HAP-1 (cell line): ENCODE results near the gene ADORA2A.

ENCODE experiments used
- DNase-seq, 2 experiments: peaks; one replicate each; pipeline ENCODE4 v3.0.0-alpha.2; 2016 to 2020; ENCODE audit warnings: low spot score in 2 of 2
- H3K27me3 ChIP-seq: fragments of 250-450 bp; sonication (Bioruptor Pico); 2 replicates; pipeline ENCODE4 v1.5.1; 2020; ENCODE audit warnings: low read depth, mild to moderate bottlenecking, moderate library complexity
- H3K36me3 ChIP-seq: fragments of 250-450 bp; sonication (Bioruptor Pico); replicated peaks from 2 replicates; pipeline ENCODE4 v1.5.1; 2020; ENCODE audit warnings: mild to moderate bottlenecking
- H3K4me1 ChIP-seq: fragments of 250-450 bp; sonication (Bioruptor Pico); 2 replicates; pipeline ENCODE4 v1.5.1; 2020; ENCODE audit warnings: mild to moderate bottlenecking
- H3K4me3 ChIP-seq: fragments of 250-450 bp; sonication (Bioruptor Pico); 2 replicates; pipeline ENCODE4 v1.5.1; 2020; ENCODE audit warnings: mild to moderate bottlenecking, moderate library complexity
- H3K9me3 ChIP-seq: fragments of 250-450 bp; sonication (Bioruptor Pico); 2 replicates; pipeline ENCODE4 v1.5.1; 2020; ENCODE audit warnings: mild to moderate bottlenecking, moderate library complexity
- in situ Hi-C: fragments of 300-500 bp; cut with MboI; formaldehyde crosslinking; loops from 3 replicates; pipeline ENCODE4 v1.14.3; 2020; ENCODE audit warnings: low sequenced_read_pairs, inconsistent platforms, mixed read lengths

Gene ADORA2A

GRCh38 chr22:24450610-24451009 is 23.2 kb downstream of the ADORA2A start:
- Histone ChIP-seq H3K4me1 (peaks cover under 1% of the 10 kb centered on the region; the same call in 1 of the 2 replicates), H3K9me3 (no peaks in the 10 kb centered on the region), H3K4me3 (no peak overlapping the region), H3K36me3 (no peaks in the 10 kb centered on the region), H3K27me3 (peaks cover 8% of the 10 kb centered on the region)
- no peak for DNase-seq
- in situ Hi-C loops: no loop called here

GRCh38 chr22:24451162-24451561 is 23.8 kb downstream of the ADORA2A start:
- Histone ChIP-seq H3K4me1 (no peaks in the 10 kb centered on the region), H3K4me3 (no peak overlapping the region), H3K27me3 (peaks cover 8% of the 10 kb centered on the region), H3K9me3 (no peaks in the 10 kb centered on the region; the same call in 1 of the 2 replicates), H3K36me3 (no peaks in the 10 kb centered on the region)
- no peak for DNase-seq
- in situ Hi-C loops: no loop called here

- in situ Hi-C loops: no loop called here
- Histone ChIP-seq H3K36me3 (no peaks in the 10 kb centered on the region), H3K9me3 (no peaks in the 10 kb centered on the region; the same call in 1 of the 2 replicates), H3K27me3 (peaks cover 8% of the 10 kb centered on the region), H3K4me3 (no peak overlapping the region), H3K4me1 (no peaks in the 10 kb centered on the region)
- no peak for DNase-seq
These were observed 26.5 kb downstream of the ADORA2A start for GRCh38 chr22:24453853-24454252.

- no peak overlapping the region for H3K4me3 ChIP-seq
- H3K27me3 ChIP-seq: peaks cover 8% of the 10 kb centered on the region
- no peaks in the 10 kb centered on the region for H3K36me3 ChIP-seq
- no peak for DNase-seq
- H3K9me3 ChIP-seq: no peaks in the 10 kb centered on the region; the same call in 1 of the 2 replicates
- in situ Hi-C loops: no loop called here
- H3K4me1 ChIP-seq: 0 out of 2 replicates have a peak, but pooled peaks cover 3% of the 10 kb centered on the region
These were observed 27.6 kb downstream of the ADORA2A start for GRCh38 chr22:24455039-24455438.

GRCh38 chr22:24455751-24456426 is 28.5 kb downstream of the ADORA2A start:
- no peaks in the 10 kb centered on the region; the same call in 1 of the 2 replicates for H3K9me3 ChIP-seq
- in situ Hi-C loops: no loop called here
- DNase-seq: no peak

GRCh38 chr22:24457894-24458420 is 30.6 kb downstream of the ADORA2A start:
- in situ Hi-C loops: no loop called here
- 0 out of 2 replicates have a peak, but pooled peaks cover 3% of the 10 kb centered on the region for H3K4me1 ChIP-seq
- no peak overlapping the region for H3K4me3 ChIP-seq
- no peaks in the 10 kb centered on the region for H3K36me3 ChIP-seq
- no peak for DNase-seq
- peaks cover 8% of the 10 kb centered on the region for H3K27me3 ChIP-seq
- H3K9me3 ChIP-seq: no peaks in the 10 kb centered on the region; the same call in 1 of the 2 replicates

More at GRCh38 chr22:24455751-24456426, 28.5 kb downstream of the ADORA2A start:
- no peaks in the 10 kb centered on the region for H3K36me3 ChIP-seq
- peaks cover 8% of the 10 kb centered on the region for H3K27me3 ChIP-seq
- H3K4me1 ChIP-seq: 0 out of 2 replicates have a peak, but pooled peaks cover 3% of the 10 kb centered on the region
- H3K4me3 ChIP-seq: no peak overlapping the region

- H3K36me3 ChIP-seq: no peaks in the 10 kb centered on the region
- no peak for DNase-seq
- 0 out of 2 replicates have a peak, but pooled peaks cover 3% of the 10 kb centered on the region for H3K4me1 ChIP-seq
- H3K4me3 ChIP-seq: no peak overlapping the region
- in situ Hi-C loops: no loop called here
- no peaks in the 10 kb centered on the region; the same call in 1 of the 2 replicates for H3K9me3 ChIP-seq
- H3K27me3 ChIP-seq: no peaks in the 10 kb centered on the region
These were observed 32.5 kb downstream of the ADORA2A start for GRCh38 chr22:24459911-24460310.

GRCh38 chr22:24460418-24461089 is 33.2 kb downstream of the ADORA2A start:
- no peaks in the 10 kb centered on the region for H3K36me3 ChIP-seq
- H3K4me1 ChIP-seq: 0 out of 2 replicates have a peak, but pooled peaks cover 3% of the 10 kb centered on the region
- no peak for DNase-seq
- no peaks in the 10 kb centered on the region; the same call in 1 of the 2 replicates for H3K9me3 ChIP-seq
- in situ Hi-C loops: no loop called here
- no peak overlapping the region for H3K4me3 ChIP-seq
- no peaks in the 10 kb centered on the region for H3K27me3 ChIP-seq

- no peaks in the 10 kb centered on the region for H3K36me3 ChIP-seq
- H3K27me3 ChIP-seq: no peaks in the 10 kb centered on the region
- no peaks in the 10 kb centered on the region for H3K9me3 ChIP-seq
- no peak overlapping the region for H3K4me3 ChIP-seq
- no peak for DNase-seq
- H3K4me1 ChIP-seq: 0 out of 2 replicates have a peak, but pooled peaks cover 3% of the 10 kb centered on the region
- in situ Hi-C loops: no loop called here
These were observed 35.8 kb downstream of the ADORA2A start for GRCh38 chr22:24463071-24463760.

GRCh38 chr22:24465566-24465965 is 38.2 kb downstream of the ADORA2A start:
- no peaks in the 10 kb centered on the region for H3K4me1 ChIP-seq
- H3K9me3 ChIP-seq: no peaks in the 10 kb centered on the region
- no peaks in the 10 kb centered on the region for H3K27me3 ChIP-seq
- DNase-seq: no peak
- H3K36me3 ChIP-seq: no peaks in the 10 kb centered on the region
- no peak overlapping the region for H3K4me3 ChIP-seq
- in situ Hi-C loops: no loop called here

- H3K9me3 ChIP-seq: no peaks in the 10 kb centered on the region
- DNase-seq: no peak
These were observed 38.6 kb downstream of the ADORA2A start for GRCh38 chr22:24465975-24466374.

GRCh38 chr22:24466716-24467328 is 39.4 kb downstream of the ADORA2A start:
- Histone ChIP-seq H3K27me3 (no peaks in the 10 kb centered on the region), H3K9me3 (no peaks in the 10 kb centered on the region), H3K36me3 (no peaks in the 10 kb centered on the region), H3K4me1 (no peaks in the 10 kb centered on the region), H3K4me3 (no peak overlapping the region)
- in situ Hi-C loops: no loop called here
- peak in 1 of 2 experiments; percentile 18 for DNase-seq

More at GRCh38 chr22:24465975-24466374, 38.6 kb downstream of the ADORA2A start:
- no peak overlapping the region for H3K4me3 ChIP-seq
- H3K27me3 ChIP-seq: no peaks in the 10 kb centered on the region
- in situ Hi-C loops: no loop called here
- no peaks in the 10 kb centered on the region for H3K4me1 ChIP-seq
- H3K36me3 ChIP-seq: no peaks in the 10 kb centered on the region

GRCh38 chr22:24467340-24467739 is 39.9 kb downstream of the ADORA2A start:
- in situ Hi-C loops: no loop called here
- Histone ChIP-seq H3K36me3 (no peaks in the 10 kb centered on the region), H3K4me3 (no peak overlapping the region), H3K4me1 (no peaks in the 10 kb centered on the region), H3K27me3 (no peaks in the 10 kb centered on the region), H3K9me3 (no peaks in the 10 kb centered on the region)
- no peak for DNase-seq
